GM12878 (cell line): ENCODE results near the gene MICAL3. TPM values are rescaled to one million over a fixed set of nuclear protein-coding genes. Genes with fewer than 3 reads are reported as not detected.

Experiments
- ATAC-seq: fragments of 200-7000 bp; cut with Tn5 transposase; 3 replicates; pipeline ENCODE4 v1.9.1; 2020; ENCODE audit warnings: mild to moderate bottlenecking, moderate library complexity
- BruUV-seq: library from RNA; stranded (reverse); fragments of 400-500 nt; replicated peaks from 2 replicates; lab custom pipeline; 2021; lab: Mats Ljungman, UMichigan
- CTCF ChIA-PET: fragments of 300-600 bp; sonication (Branson Sonifier 250); formaldehyde crosslinking; extraction: SDS; loops from one replicate; lab custom pipeline; 2021; ENCODE audit warnings: inconsistent platforms; lab: Yijun Ruan, JAX
- POLR2A ChIA-PET: fragments of 350-600 bp; formaldehyde crosslinking; extraction: SDS; loops from one replicate; lab custom pipeline; 2021; ENCODE audit warnings: inconsistent platforms; lab: Charles Lee
- RAD21 ChIA-PET: fragments of 300-600 bp; sonication (Branson Sonifier 250); formaldehyde crosslinking; loops from one replicate; lab custom pipeline; 2023; ENCODE audit warnings: antibody characterized with exemption; ENCODE audit not compliant: unreplicated experiment; lab: Charles Lee
- SMC1A ChIA-PET: fragments of 300-600 bp; sonication (Branson Sonifier 250); formaldehyde crosslinking; loops from one replicate; lab custom pipeline; 2023; ENCODE audit not compliant: unreplicated experiment, uncharacterized antibody; lab: Charles Lee
- DNase-seq: peaks from one replicate; pipeline ENCODE4 v3.0.0-alpha.2; 2011; ENCODE audit warnings: low read depth, low spot score
- FAIRE-seq: peaks from 3 replicates; lab custom pipeline; 2011; peaks lifted over from hg19 to GRCh38; lab: Jason Lieb, UNC
- H2AFZ ChIP-seq: 2 replicates; pipeline ENCODE4 v1.6.0; 2011; ENCODE audit warnings: low read depth, low read length, control low read depth; ENCODE audit not compliant: control insufficient read depth
- H3K27ac ChIP-seq: 2 replicates; pipeline ENCODE4 v1.5.1; 2011; ENCODE audit warnings: control low read depth; ENCODE audit not compliant: control insufficient read depth, insufficient read depth
- H3K27me3 ChIP-seq, 2 experiments: replicated peaks in 1 of 2; 2 replicates each; pipeline versions ENCODE4 v1.6.0 to v1.6.1; 2011; ENCODE audit warnings: low read length in 1 of 2; ENCODE audit not compliant: control insufficient read depth in 2 of 2, insufficient read depth in 2 of 2
- H3K36me3 ChIP-seq, 2 experiments: 2 replicates each; pipeline ENCODE4 v1.5.1; 2011; ENCODE audit warnings: low read length in 1 of 2; ENCODE audit not compliant: control insufficient read depth in 2 of 2, insufficient read depth in 2 of 2
- H3K4me1 ChIP-seq: 2 replicates; pipeline ENCODE4 v1.6.1; 2011; ENCODE audit warnings: mild to moderate bottlenecking, low read length, moderate library complexity, mixed read lengths; ENCODE audit not compliant: control insufficient read depth, insufficient read depth
- H3K4me2 ChIP-seq: 2 replicates; pipeline ENCODE4 v1.6.0; 2011; ENCODE audit warnings: control low read depth; ENCODE audit not compliant: control insufficient read depth, insufficient read depth
- H3K4me3 ChIP-seq: fragments of 200-600 bp; sonication (generic); 2 replicates; pipeline ENCODE4 v1.5.1; 2016
- H3K79me2 ChIP-seq: 2 replicates; pipeline ENCODE4 v1.6.0; 2011; ENCODE audit warnings: low read length; ENCODE audit not compliant: control insufficient read depth, insufficient read depth
- H3K9ac ChIP-seq: 2 replicates; pipeline ENCODE4 v1.8.0; 2011; ENCODE audit warnings: low read length, control low read depth, mixed read lengths; ENCODE audit not compliant: control insufficient read depth, insufficient read depth
- H3K9me3 ChIP-seq: replicated peaks from 3 replicates; pipeline ENCODE4 v1.5.1; 2011; ENCODE audit warnings: mild to moderate bottlenecking, low read length; ENCODE audit not compliant: control insufficient read depth, insufficient read depth
- H4K20me1 ChIP-seq: 2 replicates; pipeline ENCODE4 v1.6.0; 2011; ENCODE audit not compliant: control insufficient read depth, insufficient read depth
- BMI1 ChIP-seq: fragments of 450-650 bp; IDR thresholded peaks from 2 replicates; pipeline ENCODE4 v1.6.1; 2016; ENCODE audit warnings: mild to moderate bottlenecking, moderate library complexity, borderline replicate concordance
- FOXK2 ChIP-seq: fragments of 450-650 bp; IDR thresholded peaks from 2 replicates; pipeline ENCODE4 v1.6.1; 2017; ENCODE audit warnings: mild to moderate bottlenecking, moderate library complexity
- MYC ChIP-seq: IDR thresholded peaks from 2 replicates; pipeline ENCODE4 v1.6.1; 2011; ENCODE audit warnings: mild to moderate bottlenecking, low read length, moderate library complexity, inconsistent platforms; ENCODE audit not compliant: insufficient read depth, insufficient replicate concordance, insufficient read length, severe bottlenecking
- PBX3 ChIP-seq: IDR thresholded peaks from 2 replicates; pipeline ENCODE4 v1.6.1; 2011; ENCODE audit warnings: mild to moderate bottlenecking, low read depth, low read length, moderate library complexity; ENCODE audit not compliant: insufficient replicate concordance
- PKNOX1 ChIP-seq: fragments of 450-650 bp; IDR thresholded peaks from 2 replicates; pipeline ENCODE4 v1.6.1; 2016; ENCODE audit warnings: mild to moderate bottlenecking
- RAD51 ChIP-seq: fragments of 450-650 bp; IDR thresholded peaks from 2 replicates; pipeline ENCODE4 v1.6.1; 2016; ENCODE audit warnings: moderate library complexity, mild to moderate bottlenecking, inconsistent platforms
- SMAD1 ChIP-seq: fragments of 450-650 bp; IDR thresholded peaks from 2 replicates; pipeline ENCODE4 v1.6.1; 2018; ENCODE audit warnings: mild to moderate bottlenecking, low read depth; ENCODE audit not compliant: partially characterized antibody
- TCF12 ChIP-seq: IDR thresholded peaks from 2 replicates; pipeline ENCODE4 v1.6.1; 2011; ENCODE audit warnings: low read depth, mild to moderate bottlenecking, low read length
- USF1 ChIP-seq: IDR thresholded peaks from 2 replicates; pipeline ENCODE4 v1.6.1; 2011; ENCODE audit warnings: borderline replicate concordance, low read depth, mild to moderate bottlenecking, moderate library complexity, mixed read lengths, low read length; ENCODE audit not compliant: insufficient read depth; ENCODE audit errors: extremely low read length
- ZNF384 ChIP-seq: IDR thresholded peaks from 2 replicates; pipeline ENCODE4 v1.6.1; 2012; ENCODE audit warnings: low read depth, mild to moderate bottlenecking, low read length, improper control_type of control experiment, borderline replicate concordance
- WGBS: methylation state at CpG from one replicate; pipeline ENCODE4 v1.1.6; 2016; ENCODE audit warnings: low lambda C conversion rate; ENCODE audit not compliant: insufficient replicate concordance, insufficient coverage; ENCODE audit errors: missing lambda C conversion rate; 5-methylcytosine and 5-hydroxymethylcytosine counted together
- in situ Hi-C: fragments of 300-500 bp; cut with MboI; formaldehyde crosslinking; loops from 9 replicates; pipeline ENCODE4 v1.14.3; 2018; ENCODE audit warnings: mixed read lengths
- intact Hi-C: fragments of 100-400 bp; cut with micrococcal nuclease; formaldehyde crosslinking; loops from one replicate; pipeline ENCODE4 v1.14.2; 2022; ENCODE audit not compliant: unreplicated experiment
- polyA plus RNA-seq, 11 experiments: library from polyadenylated mRNA; depleted of rRNA in 4 of 11; unstranded in 6 of 11; stranded (reverse) in 5 of 11; fragments of >200 nt; fragmentation: Nextera tagmentation in 4 of 11; fragmentation: Illumina TruSeq in 1 of 11; extraction: Ambion mirVana in 4 of 11; extraction: Trizol in 1 of 11; gene quantifications; 1 replicate in 1 of 11; 2 replicates in 10 of 11; pipeline versions ENCODE4 v1.2.1 to v1.2.3, GENCODE V29; 2011 to 2016; ENCODE audit warnings: inconsistent platforms in 2 of 11, missing spikeins in 2 of 11, low read depth in 1 of 11
- total RNA-seq, 4 experiments: library from RNA; depleted of rRNA in 3 of 4; stranded (reverse); fragments of >200 nt in 3 of 4; fragmentation: Illumina TruSeq in 1 of 4; extraction: Trizol in 1 of 4; gene quantifications; 2 replicates each; pipeline versions ENCODE4 v1.2.1 to v1.2.3, GENCODE V29; 2013 to 2021

MICAL3 gene
- total and polyA plus RNA-seq, 10 of the 15 experiments (the other 5 are each of a cell fraction or from before 2014, with no cell fraction given): 2.6 to 92.2 (median 24.0) TPM

GRCh38 chr22:18067121-18067520 lies 42.8 kb upstream of the MICAL3 start:
- ATAC-seq (no peak), DNase-seq (no peak), FAIRE-seq (no peak)
- BruUV-seq: no TSS peak
- Histone ChIP-seq H3K4me1 (peaks cover 31% of the 10 kb centered on the region), H3K36me3 (no peaks in the 10 kb centered on the region), H3K9me3 (no peaks in the 10 kb centered on the region), H3K79me2 (no peaks in the 10 kb centered on the region), H3K27me3 (no peaks in the 10 kb centered on the region), H2AFZ (no peak overlapping the region), H4K20me1 (no peaks in the 10 kb centered on the region), H3K4me2 (no peak overlapping the region; the same call in 1 of the 2 replicates), H3K4me3 (no peak overlapping the region)
- ChIA-PET CTCF (interaction anchor here (5.6 kb wide), 1 partner anchor 10 kb away, joined by 34 read pairs; the partner anchor contains the start of gene PEX26), POLR2A (interaction anchor here (2.4 kb wide), 2 partner anchors 9 to 10 kb away, joined by 8 to 11 read pairs; no protein-coding TSS in a partner anchor)
- TF ChIP-seq ZNF384 (no peak), MYC (no peak), PBX3 (no peak), BMI1 (no peak), FOXK2 (no peak), USF1 (no peak), RAD51 (no peak), TCF12 (no peak), SMAD1 (no peak), PKNOX1 (no peak)
- TF ChIP-seq, all 136 proteins: peak for 0
- WGBS: 40% methylated on average over 3 of the region's 3 CpGs
- SMC1A ChIA-PET: interaction anchor here (3.3 to 8.7 kb wide), 2 partner anchors 10 kb away, joined by 32 to 67 read pairs; partner anchors contain the start of gene PEX26
- H3K27ac ChIP-seq: no peak overlapping the region
- no peak overlapping the region for H3K9ac ChIP-seq
- in situ Hi-C loops: loop anchor here (5.0 kb wide), 1 partner anchor 235 kb away; no protein-coding TSS in a partner anchor
- intact Hi-C loops: loop anchor here (5.0 kb wide), 1 partner anchor 40 kb away; no protein-coding TSS in a partner anchor
- RAD21 ChIA-PET: interaction anchor here (1.6 to 3.5 kb wide), 3 partner anchors 9 to 57 kb away, joined by 5 to 33 read pairs (median 18); partner anchors contain the start of gene PEX26
